ENCODE measurements around the gene CREBZF. TPM values are rescaled to one million over a fixed set of nuclear protein-coding genes. Genes with fewer than 3 reads are reported as not detected.
A peak's percentile ranks its signal among the peaks of the same experiment; 100 is the strongest.

CREBZF gene
- total RNA-seq, 1 donor from 2014 or later, result 109 TPM

DNA sequence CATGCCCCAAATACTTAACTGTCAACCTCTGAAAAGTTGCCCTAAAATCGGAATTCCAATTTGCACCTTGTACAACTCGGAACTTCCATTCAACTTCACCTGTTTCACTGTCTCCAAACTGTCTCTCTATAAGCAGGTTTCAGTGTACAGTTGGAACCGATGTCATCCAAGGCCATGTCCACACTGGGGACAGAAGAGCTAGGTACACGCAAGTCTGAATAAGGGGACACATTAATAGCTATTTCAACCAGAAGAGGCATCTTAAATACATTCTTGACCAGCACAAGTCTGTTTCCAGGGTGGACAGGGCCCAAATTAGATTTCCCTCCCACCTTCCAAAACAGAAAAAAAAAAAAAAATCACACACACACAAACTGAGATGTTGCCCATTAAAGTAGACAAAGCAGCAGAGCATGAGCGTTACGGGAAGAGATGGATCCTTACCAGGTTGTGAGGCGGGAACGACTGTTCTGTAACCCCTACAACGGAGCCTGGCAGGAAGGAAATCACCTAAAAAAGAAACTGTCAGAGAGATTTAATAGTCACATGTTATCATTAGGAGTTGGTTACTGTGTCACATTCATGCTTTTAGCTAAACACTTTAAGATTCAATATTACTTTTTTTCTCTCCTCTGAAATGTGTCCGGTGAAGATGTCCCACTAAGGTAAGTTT is 1.7 kb downstream of the CREBZF start:
- Histone ChIP-seq H3K36me3 (peaks cover 34% of the 10 kb centered on the region), H3K9me3 (ENCODE audit: low read depth) (no peaks in the 10 kb centered on the region), H3K4me1 (peaks cover 34% of the 10 kb centered on the region), H3K27me3 (no peaks in the 10 kb centered on the region), H3K27ac (no peak overlapping the region), H2AFZ (replicated peaks) (no peak overlapping the region), H4K20me1 (ENCODE audit: low read depth) (peaks cover 63% of the 10 kb centered on the region), H3K9ac (peak overlapping the region; percentile 99), H3K4me2 (peak overlapping the region; percentile 90), H3F3A (ENCODE audit: low read depth) (peaks cover 30% of the 10 kb centered on the region), H3K4me3 (peak overlapping the region; percentile 97), H3K79me2 (ENCODE audit: low read depth) (peaks cover 70% of the 10 kb centered on the region)
- Mint-ChIP-seq H3K36me3 (peaks cover 28% of the 10 kb centered on the region), H3K4me1 (peaks cover 46% of the 10 kb centered on the region), H3K9me3 (no peaks in the 10 kb centered on the region), H3K27me3 (ENCODE audit: insufficient read depth, low read depth) (peaks cover 3% of the 10 kb centered on the region), H3K27ac (peak overlapping the region; percentile 97), H3K4me3 (peak overlapping the region; percentile 100)
- DNase-seq (ENCODE audit: low spot score), result no peak
- TF ChIP-seq EZH2 (IDR thresholded peaks at IDR 0.05) (no peak), EZH2phosphoT487 (IDR thresholded peaks at IDR 0.05) (no peak), CTCF (IDR thresholded peaks at IDR 0.05) (no peak)

GRCh38 chr11:85661972-85662664 is 2.8 kb downstream of the CREBZF start:
- peak overlapping the region; percentile 97 for H3K4me3 ChIP-seq
- Mint-ChIP-seq H3K4me3 (peak overlapping the region; percentile 100), H3K36me3 (peaks cover 28% of the 10 kb centered on the region), H3K9me3 (no peaks in the 10 kb centered on the region), H3K27me3 (ENCODE audit: insufficient read depth, low read depth) (peaks cover 3% of the 10 kb centered on the region), H3K27ac (no peak overlapping the region), H3K4me1 (peaks cover 46% of the 10 kb centered on the region)
- no peak for DNase-seq (ENCODE audit: low spot score)
- peaks cover 45% of the 10 kb centered on the region for H3K36me3 ChIP-seq
- H3K4me2 ChIP-seq, result peak overlapping the region; percentile 90
- H2AFZ ChIP-seq (replicated peaks), result no peak overlapping the region
- H3K27ac ChIP-seq, result no peak overlapping the region
- peaks cover 81% of the 10 kb centered on the region for H3K79me2 ChIP-seq (ENCODE audit: low read depth)
- H3K4me1 ChIP-seq, result peaks cover 34% of the 10 kb centered on the region
- peaks cover 74% of the 10 kb centered on the region for H4K20me1 ChIP-seq (ENCODE audit: low read depth)
- peaks cover 41% of the 10 kb centered on the region for H3F3A ChIP-seq (ENCODE audit: low read depth)
- peak overlapping the region; percentile 99 for H3K9ac ChIP-seq
- TF ChIP-seq EZH2phosphoT487 (IDR thresholded peaks at IDR 0.05) (no peak), CTCF (IDR thresholded peaks at IDR 0.05) (no peak), EZH2 (IDR thresholded peaks at IDR 0.05) (no peak)
- no peaks in the 10 kb centered on the region for H3K9me3 ChIP-seq (ENCODE audit: low read depth)
- H3K27me3 ChIP-seq, result no peaks in the 10 kb centered on the region

- peaks cover 27% of the 10 kb centered on the region for H3K4me1 ChIP-seq
- DNase-seq (ENCODE audit: low spot score), result no peak
- no peak overlapping the region for H3K4me3 ChIP-seq
- peaks cover 44% of the 10 kb centered on the region for H3F3A ChIP-seq (ENCODE audit: low read depth)
- H2AFZ ChIP-seq (replicated peaks), result no peak overlapping the region
- peaks cover 64% of the 10 kb centered on the region for H3K36me3 ChIP-seq
- Mint-ChIP-seq H3K4me1 (peaks cover 32% of the 10 kb centered on the region), H3K27ac (no peak overlapping the region), H3K9me3 (no peaks in the 10 kb centered on the region), H3K27me3 (ENCODE audit: insufficient read depth, low read depth) (no peaks in the 10 kb centered on the region), H3K4me3 (no peak overlapping the region), H3K36me3 (peaks cover 22% of the 10 kb centered on the region)
- no peak for TF ChIP-seq CTCF (IDR thresholded peaks at IDR 0.05)
- no peak for TF ChIP-seq EZH2 (IDR thresholded peaks at IDR 0.05)
- TF ChIP-seq EZH2phosphoT487 (IDR thresholded peaks at IDR 0.05), result no peak
- no peak overlapping the region for H3K4me2 ChIP-seq
- H3K27ac ChIP-seq, result no peak overlapping the region
- no peaks in the 10 kb centered on the region for H3K27me3 ChIP-seq
- no peaks in the 10 kb centered on the region for H3K9me3 ChIP-seq (ENCODE audit: low read depth)
- H3K9ac ChIP-seq, result no peak overlapping the region
- H4K20me1 ChIP-seq (ENCODE audit: low read depth), result peaks cover 85% of the 10 kb centered on the region
- peaks cover 80% of the 10 kb centered on the region for H3K79me2 ChIP-seq (ENCODE audit: low read depth)
These were observed 6.7 kb downstream of the CREBZF start for GRCh38 chr11:85658180-85658579.

Measured in neural progenitor cell (in vitro differentiated cells).